Fibroblast of gingiva (primary cell): ENCODE data around the gene ERBB4.

ENCODE experiments used
- DNase-seq: peaks from one replicate; pipeline ENCODE4 v3.0.0-alpha.2; 2011; ENCODE audit warnings: low read depth

Gene ERBB4

DNA sequence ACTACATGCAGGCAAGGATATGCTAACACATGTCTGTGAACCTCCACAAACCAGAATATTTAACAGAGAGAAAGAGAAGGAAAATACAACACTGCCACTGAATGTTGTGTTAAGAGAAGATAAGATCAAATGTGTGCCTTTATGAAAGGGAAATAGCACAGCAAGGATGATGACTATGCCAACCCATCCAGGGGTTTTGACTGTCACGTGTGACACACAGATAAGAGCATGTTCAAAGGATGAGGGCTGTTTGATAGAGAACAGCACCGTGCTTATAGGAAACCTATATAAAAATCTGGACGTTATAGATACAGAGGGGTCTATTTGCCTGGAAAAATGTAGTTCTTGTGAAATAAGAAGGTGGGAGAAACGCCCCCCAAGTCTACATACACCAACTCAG is 1070.4 kb downstream of the ERBB4 start:
- DNase-seq, result no peak

DNA sequence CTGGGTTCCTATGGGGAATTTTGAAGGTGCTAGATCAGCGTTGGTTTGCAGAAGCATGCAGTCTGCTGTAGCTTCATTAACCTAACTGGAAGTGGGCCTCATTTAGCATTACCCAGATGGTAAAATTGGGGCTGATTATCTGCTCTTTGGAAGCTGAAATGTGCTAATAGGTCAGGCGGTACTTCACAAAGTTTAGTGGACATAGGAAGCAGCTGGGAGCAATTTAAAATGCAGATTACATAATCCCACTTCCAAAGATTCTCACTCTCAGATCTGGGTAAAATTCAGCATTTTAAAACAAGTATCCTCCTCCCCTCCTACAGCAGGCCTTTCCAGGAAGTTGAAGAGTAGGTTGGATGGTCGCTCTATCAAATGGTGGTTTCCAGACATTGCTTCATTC is 1075.2 kb downstream of the ERBB4 start:
- no peak for DNase-seq

DNA sequence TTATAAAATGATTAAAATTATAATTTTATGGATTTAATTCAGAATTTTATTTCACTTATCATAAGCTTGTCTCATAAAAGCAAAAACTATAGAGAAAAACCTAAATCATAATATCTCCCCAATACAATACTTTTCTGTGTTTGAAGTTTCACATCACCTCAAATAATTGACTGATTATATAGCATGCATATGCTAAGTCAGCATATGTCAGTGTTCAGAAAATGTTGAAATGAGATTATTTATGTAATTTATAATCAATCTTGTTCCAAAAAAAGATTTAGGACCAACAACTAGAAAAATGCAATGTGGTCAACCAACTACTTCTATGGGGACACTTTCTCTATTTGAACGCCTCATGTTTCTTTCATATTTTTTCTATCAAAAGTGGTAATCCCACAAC is 1079.6 kb downstream of the ERBB4 start:
- no peak for DNase-seq

DNA sequence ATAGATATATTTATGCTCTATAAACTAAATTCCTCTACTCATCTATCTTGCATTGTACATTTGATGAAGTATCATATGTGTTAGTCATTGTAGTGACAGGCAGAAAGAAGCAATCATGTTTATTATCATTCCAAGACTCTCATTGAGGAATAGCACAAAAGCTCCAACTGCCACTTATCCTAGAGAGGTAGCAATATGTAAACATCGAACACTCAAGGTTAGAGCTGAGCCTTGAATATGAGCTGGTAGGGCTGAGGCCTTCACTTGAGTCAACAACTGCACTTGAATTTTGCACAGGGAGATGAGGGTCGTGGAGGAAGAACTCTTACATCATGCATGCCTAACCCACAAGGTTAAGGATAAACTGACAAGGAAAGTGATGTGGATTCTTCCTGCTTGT is 1081.3 kb downstream of the ERBB4 start:
- DNase-seq, result no peak

DNA sequence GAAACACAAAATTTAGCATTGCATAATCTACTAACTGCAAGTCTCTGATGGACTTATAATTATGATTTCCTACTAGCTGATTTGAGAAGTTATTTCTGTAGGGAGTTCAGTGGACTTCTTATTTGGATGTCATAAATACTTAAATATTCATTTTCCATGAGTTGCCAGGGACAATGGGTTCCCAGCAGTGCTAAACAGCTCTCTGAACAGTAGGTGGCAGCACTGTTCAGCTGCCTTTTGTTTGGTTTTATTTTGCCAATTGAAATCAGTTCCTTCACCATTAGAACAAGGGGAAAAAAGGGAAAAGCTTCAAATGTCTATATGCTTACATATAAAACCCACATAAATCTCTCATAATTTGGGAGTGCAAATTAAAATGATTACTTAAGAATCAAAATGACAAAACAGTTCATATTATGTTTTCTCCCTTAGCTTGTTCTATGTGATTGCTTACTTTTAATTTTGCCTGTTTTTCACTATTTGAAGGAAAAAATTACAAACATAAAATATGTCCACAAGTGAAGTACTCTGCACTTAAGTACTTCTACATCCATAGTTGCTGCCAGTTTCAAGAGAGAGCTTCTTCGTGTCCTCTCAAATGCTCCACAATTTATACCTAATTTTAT is 1083.3 kb downstream of the ERBB4 start:
- peak; percentile 27 for DNase-seq

DNA sequence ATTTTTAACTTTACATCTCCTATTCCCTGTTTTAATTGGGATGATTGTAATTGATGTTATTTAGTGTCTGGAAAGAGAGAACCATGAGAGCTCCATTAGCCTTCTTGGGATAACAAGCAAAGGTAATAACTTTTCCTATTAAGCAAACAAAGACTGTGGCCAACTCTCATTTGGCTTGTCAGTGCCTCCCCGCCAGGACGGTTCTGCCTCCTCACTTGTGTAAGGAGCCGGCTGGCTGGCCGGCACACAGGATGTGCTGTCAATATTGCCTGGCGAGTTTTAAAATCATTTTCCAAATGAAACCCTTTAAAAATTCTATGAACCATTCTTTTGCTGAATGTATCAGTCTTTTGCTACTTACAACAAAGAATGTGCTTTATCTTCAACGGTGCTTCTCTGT is 1083.9 kb downstream of the ERBB4 start:
- DNase-seq, result no peak

DNA sequence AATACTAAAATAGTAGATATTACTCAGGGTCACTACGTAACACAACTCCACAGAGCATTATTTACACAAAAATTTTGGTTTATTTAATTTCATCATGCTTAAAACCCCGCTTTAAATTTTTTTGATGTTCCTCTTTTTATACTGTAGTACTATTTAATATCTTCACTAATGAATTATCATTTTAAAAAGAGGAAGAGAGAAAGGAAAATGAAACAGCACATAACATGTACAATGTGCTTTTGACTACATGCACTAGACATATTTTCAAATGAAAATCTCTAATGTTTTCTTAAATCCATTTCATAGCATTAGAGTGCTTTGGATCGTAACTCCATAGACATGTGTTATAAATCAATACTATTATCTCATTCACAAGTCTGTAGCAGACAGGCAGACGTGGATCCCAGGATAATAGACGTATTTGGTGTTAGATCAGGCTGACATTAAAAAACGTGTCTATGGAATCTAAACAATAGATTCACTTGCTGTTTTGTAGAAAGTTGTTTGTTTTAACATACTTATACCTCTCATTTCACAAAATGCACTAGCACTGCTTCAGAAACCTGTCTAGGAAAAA is 1085.2 kb downstream of the ERBB4 start:
- no peak for DNase-seq

DNA sequence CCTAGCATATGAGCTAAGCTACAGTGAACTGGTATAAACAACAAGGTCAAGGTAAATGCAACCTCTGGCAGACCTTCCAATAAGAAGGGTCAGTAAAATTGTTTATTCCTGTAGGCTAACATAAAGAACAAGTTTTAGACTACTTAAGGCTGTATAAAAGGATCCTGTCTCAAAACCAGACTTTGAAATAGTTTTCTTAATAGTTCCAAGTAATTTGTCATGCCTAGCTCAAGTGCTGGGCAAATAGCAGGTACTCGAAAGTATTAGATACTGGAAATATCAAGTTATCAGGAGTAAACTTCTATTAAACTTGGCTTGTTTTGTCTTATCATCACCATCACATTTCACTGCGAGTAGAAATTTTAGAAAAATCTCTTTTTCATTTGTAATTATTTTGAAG is 1087.0 kb downstream of the ERBB4 start:
- no peak for DNase-seq

DNA sequence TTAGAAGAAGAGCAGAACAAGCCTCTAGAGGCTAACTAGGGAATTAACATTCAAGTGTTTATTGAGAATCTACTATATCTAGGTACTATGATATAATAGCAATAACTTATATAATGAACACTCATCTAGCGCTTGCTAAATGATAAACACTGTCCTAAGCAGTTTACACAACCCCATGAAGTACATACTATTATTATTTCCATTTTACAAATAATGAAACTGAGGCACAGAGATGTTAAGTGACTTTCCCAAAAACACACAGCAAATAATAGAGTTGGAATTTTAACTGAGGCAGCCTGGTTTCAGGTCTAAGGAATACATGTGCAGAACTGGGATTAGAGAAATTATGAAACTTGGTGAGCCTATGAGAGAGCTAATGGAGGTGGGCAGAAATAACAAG is 1088.8 kb downstream of the ERBB4 start:
- DNase-seq, result no peak

DNA sequence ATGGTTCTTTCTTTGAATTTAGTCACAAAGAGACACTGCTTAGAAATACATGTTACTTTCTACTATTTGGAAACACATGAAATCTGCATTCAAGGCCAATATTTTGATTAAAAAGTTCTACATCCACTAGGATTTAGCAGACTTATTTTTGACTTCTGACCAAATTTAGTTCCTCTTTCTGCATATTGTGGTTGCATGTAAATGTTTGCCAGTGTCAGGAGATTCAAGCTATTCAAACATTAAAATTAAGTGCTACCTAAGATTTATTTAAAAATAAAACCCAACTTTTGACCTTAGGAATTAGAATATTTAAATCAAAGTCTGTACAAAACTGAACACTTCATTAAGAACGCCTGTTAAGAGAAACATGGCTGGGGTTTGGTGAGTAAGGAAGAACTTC is 1091.1 kb downstream of the ERBB4 start:
- no peak for DNase-seq

DNA sequence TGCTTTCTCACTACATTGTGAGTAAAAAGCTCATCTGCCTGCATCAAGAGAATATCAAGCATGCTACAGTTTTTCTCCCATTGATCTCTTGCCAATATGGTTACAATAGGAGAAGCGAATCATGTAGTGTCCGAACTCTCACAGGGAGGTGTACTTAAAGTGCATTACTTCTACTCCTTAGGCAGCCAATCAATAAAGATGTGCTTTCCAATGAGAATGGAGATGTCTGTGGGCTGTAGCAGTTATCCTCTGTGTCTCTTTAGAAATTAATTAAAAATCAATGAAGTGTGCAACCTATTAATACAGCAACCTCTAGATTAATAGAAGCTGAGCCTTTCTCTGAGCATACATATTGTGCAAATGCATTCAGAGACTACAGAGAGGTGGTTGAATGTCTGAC is 1098.5 kb downstream of the ERBB4 start:
- no peak for DNase-seq

DNA sequence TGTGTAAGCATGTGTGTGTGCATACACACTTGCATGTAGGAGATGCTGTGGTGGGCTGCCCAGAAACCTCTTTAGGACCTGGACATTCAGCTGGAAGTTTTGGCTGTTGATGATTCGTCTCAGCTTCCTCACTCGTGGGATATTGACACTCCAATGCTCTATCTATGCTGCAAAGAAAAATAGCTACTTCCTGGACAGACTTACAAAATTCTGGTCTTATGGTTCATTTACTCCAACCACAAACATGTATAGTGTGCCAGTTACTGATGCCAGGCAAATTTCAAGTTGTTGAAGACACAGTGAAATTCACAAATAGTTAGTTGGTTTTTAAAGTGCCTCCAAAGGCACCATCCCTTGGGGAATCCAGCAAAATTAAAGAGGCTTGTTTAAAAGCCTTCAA is 1099.6 kb downstream of the ERBB4 start:
- no peak for DNase-seq

DNA sequence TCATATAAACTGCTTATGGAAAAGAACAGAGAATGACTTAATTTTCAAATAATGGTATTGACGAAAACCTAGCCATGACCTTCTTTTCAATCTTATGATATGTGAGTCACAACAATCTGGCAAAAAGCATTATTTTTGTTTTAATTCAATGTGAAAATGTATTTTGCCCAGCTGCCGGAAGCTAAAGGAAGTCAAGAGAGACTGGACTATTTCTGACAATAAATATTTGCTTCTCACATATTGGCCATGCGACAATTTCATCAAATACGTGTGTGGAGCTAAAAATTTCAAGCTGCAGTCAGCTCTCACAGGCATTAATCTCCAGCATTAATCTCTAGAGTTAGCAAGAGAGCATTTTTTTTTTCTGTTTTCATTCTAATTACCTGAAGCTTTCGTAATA is 1101.2 kb downstream of the ERBB4 start:
- no peak for DNase-seq

DNA sequence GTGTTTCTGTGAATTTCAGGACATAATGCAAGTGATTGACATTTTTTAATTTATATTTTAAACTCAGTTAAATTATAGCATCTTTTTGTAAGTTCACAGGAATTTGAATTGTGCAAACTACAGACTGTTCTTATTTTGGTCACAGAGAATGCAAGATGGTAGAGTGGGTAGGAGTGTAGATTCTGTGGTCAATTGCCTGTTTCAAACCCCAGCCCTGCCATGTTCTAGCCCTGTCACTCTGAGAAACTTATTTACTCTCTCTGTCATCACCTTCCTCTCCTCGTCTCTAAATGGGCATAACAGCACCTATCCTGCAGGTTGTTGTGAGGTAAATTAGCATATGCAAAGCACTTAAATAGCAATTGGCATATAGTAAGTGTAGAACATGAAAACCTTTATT is 1102.4 kb downstream of the ERBB4 start:
- no peak for DNase-seq

DNA sequence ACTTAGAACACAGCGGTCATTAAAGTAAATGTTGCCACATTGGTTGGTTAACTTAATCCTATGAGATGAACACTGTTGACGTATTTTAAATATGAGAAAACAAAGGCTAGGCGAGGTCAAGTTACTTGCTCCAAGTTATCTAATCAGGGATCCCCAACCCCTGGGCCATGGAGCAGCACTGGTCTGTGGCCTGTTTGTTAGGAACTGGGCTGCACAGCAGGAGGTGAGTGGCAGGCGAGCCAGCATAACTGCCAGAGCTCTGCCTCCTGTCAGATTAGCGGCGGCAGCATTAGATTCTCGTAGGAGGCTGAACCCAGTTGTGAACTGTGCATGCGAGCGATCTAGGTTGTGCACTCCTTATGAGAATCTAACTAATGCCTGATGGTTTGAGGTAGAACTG is 1103.3 kb downstream of the ERBB4 start:
- no peak for DNase-seq

DNA sequence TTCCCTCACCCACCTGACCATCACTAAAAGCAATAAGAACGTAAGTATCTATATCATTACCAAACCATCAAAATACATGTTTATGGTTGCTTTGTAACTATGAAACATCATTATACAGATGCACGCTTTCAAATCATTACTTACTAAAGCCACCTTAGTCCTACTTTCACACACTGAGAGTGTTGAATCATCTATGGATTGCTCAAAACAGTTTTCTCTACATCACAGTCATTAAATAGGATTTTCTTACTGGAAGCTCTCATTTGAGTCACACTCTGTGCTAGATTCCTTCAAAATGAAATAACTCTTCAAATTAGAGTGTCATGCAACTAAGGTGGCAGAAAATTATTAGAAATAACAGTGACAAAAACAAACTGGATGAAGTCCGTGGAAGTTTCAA is 1103.8 kb downstream of the ERBB4 start:
- no peak for DNase-seq

DNA sequence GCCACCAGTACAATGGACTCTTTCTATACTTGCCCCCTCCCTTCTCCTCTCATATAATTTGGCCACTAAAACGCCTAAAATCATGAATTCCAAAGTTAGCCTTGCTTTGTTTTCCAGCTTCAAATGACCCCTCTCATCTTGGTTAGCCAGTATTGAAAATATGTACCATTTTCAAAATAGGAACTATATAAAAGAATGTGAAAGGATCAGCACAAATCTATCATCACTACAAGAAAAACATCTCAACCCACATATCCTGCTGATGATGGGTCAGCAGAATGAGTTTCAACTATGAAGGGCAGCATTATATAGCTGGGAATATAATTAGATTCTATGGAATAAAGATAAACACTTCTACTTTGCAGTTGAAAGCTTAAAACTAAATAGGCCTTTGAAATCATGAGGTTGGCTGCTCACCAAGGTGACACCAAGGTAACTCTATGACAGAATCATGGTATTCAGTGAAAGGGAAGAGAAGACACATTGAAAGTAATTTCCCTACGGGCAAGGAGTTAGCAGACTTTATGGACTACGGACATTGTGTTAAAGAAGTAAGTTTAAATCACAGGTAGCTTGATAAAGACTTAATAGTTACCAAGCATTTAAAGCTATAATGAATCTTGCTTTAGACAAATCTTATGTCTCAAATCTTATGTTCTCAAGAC is 1109.2 kb downstream of the ERBB4 start:
- DNase-seq, result no peak

DNA sequence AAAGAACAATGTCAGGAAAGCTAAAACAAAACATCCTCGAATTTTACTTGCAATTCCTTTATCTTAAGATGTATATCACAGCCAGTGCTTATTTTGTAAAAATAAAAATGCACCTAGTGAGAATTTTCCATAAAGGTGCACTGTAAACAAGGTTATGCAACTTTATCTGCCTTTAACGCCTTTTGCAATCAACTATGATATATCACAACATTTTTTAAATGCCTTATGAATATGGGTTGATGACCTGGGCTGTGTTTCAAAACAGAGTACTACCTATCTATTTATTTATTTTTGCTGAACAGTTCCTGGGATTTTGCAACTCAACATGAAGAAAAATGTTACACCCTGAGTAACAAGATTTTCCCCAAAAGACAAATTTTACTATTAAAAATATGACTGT is 1112.4 kb downstream of the ERBB4 start:
- no peak for DNase-seq

DNA sequence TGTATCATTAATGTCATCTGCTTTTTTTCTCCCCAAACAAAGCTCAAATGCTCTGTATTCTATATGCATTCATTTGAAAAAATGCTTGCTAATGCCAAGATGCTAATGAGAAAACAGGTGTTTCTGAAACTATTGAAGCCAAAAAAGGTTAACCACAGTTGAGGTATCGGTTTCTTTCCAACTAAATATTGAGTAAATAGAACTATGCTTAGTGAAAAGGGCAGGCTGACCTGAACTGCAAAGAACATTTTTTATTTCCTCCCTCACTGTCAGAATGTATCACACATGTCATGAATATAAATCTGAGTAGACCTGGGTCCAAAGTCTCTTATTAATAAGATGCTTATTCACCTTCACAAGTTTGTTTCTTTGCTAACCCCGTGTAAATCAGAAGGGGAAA is 1115.6 kb downstream of the ERBB4 start:
- DNase-seq, result no peak

DNA sequence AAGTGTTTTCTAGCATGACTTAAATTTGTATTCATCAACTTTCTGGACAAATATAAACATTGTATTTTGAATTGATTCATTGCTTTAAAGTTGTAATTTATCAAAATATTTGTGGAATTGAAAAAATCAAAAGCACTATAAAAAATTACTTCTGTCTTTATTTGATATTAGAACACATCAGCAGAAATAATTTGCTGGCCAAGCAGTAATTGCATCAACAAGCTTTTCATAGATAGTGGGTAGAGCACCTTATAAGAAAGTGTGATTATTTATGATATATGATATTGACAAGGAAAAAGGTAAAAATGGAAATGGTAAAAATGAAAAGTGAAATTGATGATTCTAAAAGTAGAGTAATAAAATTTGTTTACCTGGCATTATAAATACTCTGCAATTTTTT is 1121.1 kb downstream of the ERBB4 start:
- no peak for DNase-seq

DNA sequence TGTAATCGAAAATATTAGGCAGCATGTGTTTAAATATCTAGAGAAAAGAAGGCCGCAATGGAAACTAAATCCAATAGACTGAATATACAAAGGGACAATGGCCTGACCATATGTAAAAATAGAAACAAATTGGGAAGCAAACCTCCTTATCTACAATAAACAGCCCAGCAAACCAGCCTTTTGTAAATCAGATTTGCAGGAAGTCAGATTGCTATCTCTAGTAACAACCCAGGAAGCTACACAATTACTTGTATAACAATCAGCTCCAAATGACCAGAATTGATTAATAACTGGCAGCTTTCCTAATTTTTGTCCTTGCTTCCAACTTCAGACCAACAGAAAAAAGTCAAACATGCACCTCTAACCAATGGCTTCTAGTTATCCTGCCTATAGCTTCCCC is 1122.2 kb downstream of the ERBB4 start:
- no peak for DNase-seq

DNA sequence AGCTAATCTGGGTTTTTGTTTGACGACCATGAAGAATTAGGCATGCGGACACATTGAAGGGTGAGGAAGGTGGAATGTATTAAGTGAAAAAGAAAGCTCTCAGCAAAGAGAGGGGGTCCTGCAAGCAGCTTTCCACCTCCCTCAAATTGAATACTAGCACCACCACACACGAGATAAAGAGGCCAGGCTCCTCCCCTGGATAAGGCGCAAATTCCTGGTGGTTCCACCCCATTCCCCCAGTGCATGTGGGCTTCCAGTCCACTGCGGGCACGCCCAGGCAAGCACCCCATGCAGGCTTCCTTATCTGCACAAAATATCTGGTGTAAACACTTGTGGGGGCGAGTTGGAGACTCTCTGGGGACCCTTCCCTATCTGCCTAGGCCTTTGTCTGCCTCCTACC is 1124.9 kb downstream of the ERBB4 start:
- no peak for DNase-seq

DNA sequence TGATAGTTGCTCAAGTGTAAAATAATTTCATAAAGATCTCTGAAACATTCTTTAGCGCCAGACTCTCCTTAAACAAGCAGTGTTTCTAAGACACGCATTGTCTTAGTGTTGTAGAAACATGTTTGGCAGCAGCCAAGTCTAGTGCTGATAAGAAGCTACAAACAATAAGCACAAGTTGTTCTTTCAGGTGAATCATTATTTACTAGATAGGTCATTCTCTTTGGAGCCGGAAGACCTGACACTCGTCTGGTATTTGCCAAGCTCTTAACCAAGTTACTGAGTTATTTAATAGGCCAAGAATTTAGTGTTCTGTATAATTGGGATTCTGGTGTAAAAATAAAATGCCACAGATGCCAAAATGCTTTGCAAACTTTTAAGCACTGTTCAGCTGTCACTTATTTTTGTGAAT is 1130.1 kb downstream of the ERBB4 start:
- no peak for DNase-seq

DNA sequence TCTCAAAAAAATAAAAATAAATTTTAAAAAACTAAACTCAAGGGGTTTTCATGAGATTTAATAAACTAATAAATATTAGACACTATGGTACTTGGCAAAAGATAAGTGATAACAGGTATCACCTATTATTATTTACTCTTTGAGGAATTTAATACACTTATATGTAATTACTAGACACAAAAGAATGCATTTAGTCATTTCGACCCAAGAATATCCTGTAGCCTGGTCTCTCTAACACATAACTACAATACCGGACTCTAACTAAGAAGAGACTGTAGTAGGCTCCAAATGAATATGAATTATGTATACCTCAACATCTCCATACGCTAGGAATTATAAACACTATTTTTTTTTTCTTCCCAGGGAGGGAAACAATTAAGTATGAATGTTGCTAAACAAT is 1131.5 kb downstream of the ERBB4 start:
- DNase-seq, result no peak
